Aorta (tissue), 5 donors: ENCODE data around the gene RBM38. TPM values are rescaled to one million over a fixed set of nuclear protein-coding genes. Genes with fewer than 3 reads are reported as not detected.
A peak's percentile ranks its signal among the peaks of the same experiment; 100 is the strongest.

ENCODE experiments used
- ATAC-seq: fragments of 200-7000 bp; cut with Tn5 transposase; one replicate; pipeline ENCODE4 v1.9.1; 2022; ENCODE audit warnings: moderate library complexity; ENCODE audit not compliant: low FRiP score
- DNase-seq, 2 donors: peaks; one replicate each; pipeline ENCODE4 v3.0.0-alpha.2; 2020
- H3K27ac ChIP-seq, 2 donors: one replicate each; pipeline ENCODE4 v1.5.1; 2013; ENCODE audit warnings: low read length in 2 of 2, mild to moderate bottlenecking in 2 of 2, moderate library complexity in 2 of 2, control low read depth in 1 of 2, inconsistent platforms in 1 of 2, low read depth in 1 of 2
- H3K27me3 ChIP-seq, 2 donors: one replicate each; pipeline ENCODE4 v1.6.1; 2013; ENCODE audit warnings: control low read depth in 1 of 2, low read length in 1 of 2, mild to moderate bottlenecking in 1 of 2, moderate library complexity in 1 of 2; ENCODE audit not compliant: insufficient read depth in 2 of 2, control insufficient read depth in 1 of 2
- H3K36me3 ChIP-seq, 2 donors: one replicate each; pipeline ENCODE4 v1.6.1; 2013; ENCODE audit warnings: control low read depth in 1 of 2, low read length in 1 of 2, mild to moderate bottlenecking in 1 of 2; ENCODE audit not compliant: insufficient read depth in 2 of 2, control insufficient read depth in 1 of 2
- H3K4me1 ChIP-seq, 2 donors: one replicate each; pipeline ENCODE4 v1.6.1; 2013; ENCODE audit warnings: low read length in 2 of 2, control low read depth in 1 of 2, mild to moderate bottlenecking in 1 of 2, moderate library complexity in 1 of 2; ENCODE audit not compliant: insufficient read depth in 2 of 2, control insufficient read depth in 1 of 2
- H3K4me3 ChIP-seq, 2 donors: one replicate each; pipeline ENCODE4 v1.5.1; 2013; ENCODE audit warnings: low read length in 2 of 2, control low read depth in 1 of 2, mild to moderate bottlenecking in 1 of 2
- H3K9me3 ChIP-seq: one replicate; pipeline ENCODE4 v1.6.1; 2013; ENCODE audit warnings: mild to moderate bottlenecking, low read length; ENCODE audit not compliant: control insufficient read depth
- WGBS, 2 donors: extraction: QIAGEN DNeasy Blood & Tissue Kit; methylation state at CpG; one replicate each; pipeline ENCODE4 v1.1.7; 2013; 5-methylcytosine and 5-hydroxymethylcytosine counted together
- intact Hi-C, 2 donors: fragments of 100-400 bp; cut with DNase I; formaldehyde crosslinking; loops; one replicate each; pipeline versions ENCODE4 v1.14.2 to v1.15.0; 2022
- polyA plus RNA-seq, 2 donors: library from polyadenylated mRNA; stranded (reverse); fragments of 200-250 nt; gene quantifications; one replicate each; pipeline ENCODE4 v1.2.3, GENCODE V29; 2013
- total RNA-seq, 2 donors: library from RNA; stranded (reverse); fragmentation: NEBNext Ultra II Directional; extraction: Animal tissue kit (Norgen Biotek cat#: 25700); gene quantifications; one replicate each; pipeline ENCODE4 v1.2.1, GENCODE V29; 2021
- donor health status: healthy with polysubstance abuse.
- donor health status: Bipolar disorder and iron deficiency.
- donor health status: DM: no; HTN: no; CAD: no.
- donor health status: DM: no; HTN: no; CAD: no.
- donor health status: DM: yes; HTN: yes; CAD: no.

RBM38 gene
- total and polyA plus RNA-seq, 4 donors: 7.3 to 20.7 (median 17.0) TPM

DNA sequence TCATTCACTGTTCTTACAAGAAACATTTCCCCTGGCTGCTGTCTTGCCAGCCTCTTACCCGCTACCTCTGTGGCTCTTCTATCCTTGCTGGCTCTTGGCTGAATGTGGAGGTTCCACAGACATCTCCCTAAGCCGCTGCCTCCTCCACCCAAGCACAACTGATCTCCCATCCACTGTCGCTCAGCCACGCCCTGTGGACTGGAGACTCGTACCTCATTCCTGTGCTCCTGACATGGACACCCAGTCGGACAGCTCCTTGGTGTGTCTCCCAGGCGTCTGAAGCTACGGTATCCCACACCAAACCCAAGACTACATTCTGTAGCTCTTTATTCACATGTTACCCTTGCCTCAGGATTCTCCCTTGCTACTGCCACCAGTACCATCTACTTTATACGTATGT is 20.9 kb upstream of the RBM38 start:
- no peaks in the 10 kb centered on the region for H3K27me3 ChIP-seq
- H3K4me1 ChIP-seq: no peaks in the 10 kb centered on the region
- H3K27ac ChIP-seq: no peak overlapping the region
- intact Hi-C loops: no loop called here
- H3K36me3 ChIP-seq: peaks cover 12 to 16% of the 10 kb centered on the region in 2 donors
- no peak for DNase-seq
- WGBS, 2 donors: 90 to 92% methylated on average over 9 of the region's 9 CpGs
- H3K4me3 ChIP-seq: no peak overlapping the region
- H3K9me3 ChIP-seq: no peaks in the 10 kb centered on the region
- no peak for ATAC-seq

DNA sequence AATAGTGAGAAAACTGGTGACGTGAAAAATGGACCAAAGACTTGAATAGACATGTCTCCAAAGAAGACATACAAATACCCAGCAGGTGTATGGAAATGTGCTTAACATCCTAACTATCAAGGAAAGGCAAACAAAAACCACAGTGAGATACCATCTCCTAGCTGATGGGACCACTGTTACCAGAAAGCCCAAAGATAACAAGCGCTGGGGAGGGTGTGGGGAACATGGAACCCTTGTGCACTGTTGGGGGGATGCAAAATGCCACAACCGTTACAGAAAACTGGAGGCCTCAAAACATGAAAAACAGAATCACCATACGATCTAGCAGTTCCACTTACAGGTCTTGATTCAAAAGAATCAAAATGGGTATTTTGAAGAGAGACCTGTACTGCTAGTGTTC is 19.8 kb upstream of the RBM38 start:
- Histone ChIP-seq H3K36me3 (peaks cover 11 to 16% of the 10 kb centered on the region in 2 donors), H3K27ac (no peak overlapping the region), H3K4me3 (no peak overlapping the region), H3K27me3 (no peaks in the 10 kb centered on the region), H3K4me1 (no peaks in the 10 kb centered on the region), H3K9me3 (no peaks in the 10 kb centered on the region)
- ATAC-seq (no peak), DNase-seq (no peak)
- intact Hi-C loops: no loop called here
- 84 to 85% methylated on average over 4 of the region's 4 CpGs for WGBS, 2 donors

DNA sequence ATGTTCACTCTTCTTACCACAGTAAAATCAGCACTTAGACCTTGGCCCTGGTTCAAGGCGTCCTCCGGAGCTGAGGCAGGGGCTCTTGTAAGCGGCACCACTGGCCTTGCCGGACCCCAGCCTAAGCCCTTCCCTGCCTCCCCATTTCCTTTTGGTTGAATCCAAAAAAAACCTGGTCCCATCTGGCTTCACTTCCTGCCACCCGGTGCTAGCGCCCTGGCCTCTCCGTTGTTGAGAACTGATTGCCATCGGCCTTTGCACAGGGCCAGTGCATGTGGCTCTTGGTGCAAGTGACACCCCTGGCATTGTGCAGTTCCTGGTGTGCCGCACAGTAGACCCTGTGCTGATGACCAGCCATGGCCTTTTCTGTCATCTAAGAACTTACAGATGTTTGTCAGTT is 19.0 kb upstream of the RBM38 start:
- Histone ChIP-seq H3K27ac (no peak overlapping the region), H3K4me3 (no peak overlapping the region), H3K9me3 (no peaks in the 10 kb centered on the region), H3K27me3 (no peaks in the 10 kb centered on the region), H3K4me1 (no peaks in the 10 kb centered on the region), H3K36me3 (peaks cover 11 to 16% of the 10 kb centered on the region in 2 donors)
- ATAC-seq: no peak
- intact Hi-C loops: no loop called here
- no peak for DNase-seq
- 79 to 83% methylated on average over 9 of the region's 9 CpGs for WGBS, 2 donors

DNA sequence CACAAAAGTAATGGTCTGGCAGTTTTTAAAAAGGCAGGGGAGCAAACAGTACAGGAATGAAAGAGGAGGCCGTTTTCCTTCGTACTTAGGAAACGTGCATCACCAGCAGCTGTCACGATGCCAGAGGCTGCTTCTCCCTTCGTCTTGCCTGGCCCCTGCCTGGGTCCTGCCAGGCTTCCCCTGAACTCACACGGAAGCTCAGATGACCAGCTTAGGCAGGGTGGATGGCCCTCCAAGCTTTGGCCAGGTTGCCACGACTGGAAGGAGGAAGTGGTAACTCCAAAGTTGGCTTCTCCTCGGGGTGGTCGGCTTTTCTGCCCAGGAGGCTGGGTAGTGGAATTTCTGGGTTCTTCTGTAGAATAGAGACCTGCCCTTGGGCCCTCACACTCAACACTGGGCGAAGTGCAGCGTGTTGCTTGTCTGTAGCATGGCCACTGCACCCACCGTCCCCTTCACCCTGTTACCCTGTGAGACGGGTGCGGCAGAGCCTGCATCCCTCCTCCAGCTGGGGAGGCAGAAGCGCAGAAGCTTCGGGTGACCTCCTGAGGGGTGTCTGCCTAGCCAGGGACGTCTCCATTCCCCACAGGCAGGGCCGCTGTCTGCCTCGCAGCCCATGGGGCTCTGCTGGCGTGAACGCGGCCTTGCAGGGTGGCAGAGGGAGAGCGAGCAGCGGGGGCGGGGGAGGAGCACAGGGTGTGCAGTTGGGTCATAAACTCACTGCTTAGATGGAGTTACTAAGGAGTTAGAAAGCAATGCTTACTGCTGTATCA is 18.4 kb upstream of the RBM38 start:
- no peak overlapping the region for H3K4me3 ChIP-seq
- no peak overlapping the region for H3K27ac ChIP-seq
- no peaks in the 10 kb centered on the region for H3K27me3 ChIP-seq
- H3K4me1 ChIP-seq: no peaks in the 10 kb centered on the region
- 81 to 86% methylated on average over 25 of the region's 25 CpGs for WGBS, 2 donors
- DNase-seq (no peak), ATAC-seq (no peak)
- intact Hi-C loops: no loop called here
- H3K9me3 ChIP-seq: no peaks in the 10 kb centered on the region
- peaks cover 11 to 21% of the 10 kb centered on the region in 2 donors for H3K36me3 ChIP-seq

DNA sequence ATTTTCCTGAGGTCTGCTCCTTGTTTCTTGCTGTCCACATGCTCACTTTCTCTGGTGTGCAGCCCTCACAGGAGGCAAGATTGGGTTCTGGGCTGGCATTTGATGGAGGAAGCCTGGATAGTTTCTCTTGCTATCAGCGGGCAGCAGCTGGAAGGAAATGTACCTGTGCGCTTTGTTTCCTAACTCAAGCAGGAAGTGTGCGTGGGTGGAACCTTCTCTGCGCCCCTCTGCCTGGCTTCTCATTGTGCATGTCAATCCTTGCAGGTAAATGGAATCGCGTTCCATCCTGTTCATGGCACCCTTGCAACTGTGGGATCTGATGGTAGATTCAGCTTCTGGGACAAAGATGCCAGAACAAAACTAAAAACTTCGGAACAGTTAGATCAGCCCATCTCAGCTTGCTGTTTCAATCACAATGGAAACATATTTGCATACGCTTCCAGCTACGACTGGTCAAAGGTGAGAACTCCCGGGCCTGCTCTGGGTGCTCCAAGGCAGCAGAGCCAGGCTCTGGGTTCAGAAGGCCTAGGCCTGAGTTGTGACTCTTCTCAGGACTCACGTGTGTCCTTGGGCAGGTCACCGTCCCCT is 16.8 kb upstream of the RBM38 start:
- ATAC-seq: peak; percentile 52
- Histone ChIP-seq H3K9me3 (no peaks in the 10 kb centered on the region), H3K36me3 (peaks cover 8 to 17% of the 10 kb centered on the region in 2 donors), H3K4me3 (no peak overlapping the region), H3K27me3 (no peaks in the 10 kb centered on the region), H3K4me1 (no peaks in the 10 kb centered on the region), H3K27ac (no peak overlapping the region)
- WGBS, 2 donors: 87% methylated on average over 12 of the region's 12 CpGs
- intact Hi-C loops: no loop called here
- no peak for DNase-seq

DNA sequence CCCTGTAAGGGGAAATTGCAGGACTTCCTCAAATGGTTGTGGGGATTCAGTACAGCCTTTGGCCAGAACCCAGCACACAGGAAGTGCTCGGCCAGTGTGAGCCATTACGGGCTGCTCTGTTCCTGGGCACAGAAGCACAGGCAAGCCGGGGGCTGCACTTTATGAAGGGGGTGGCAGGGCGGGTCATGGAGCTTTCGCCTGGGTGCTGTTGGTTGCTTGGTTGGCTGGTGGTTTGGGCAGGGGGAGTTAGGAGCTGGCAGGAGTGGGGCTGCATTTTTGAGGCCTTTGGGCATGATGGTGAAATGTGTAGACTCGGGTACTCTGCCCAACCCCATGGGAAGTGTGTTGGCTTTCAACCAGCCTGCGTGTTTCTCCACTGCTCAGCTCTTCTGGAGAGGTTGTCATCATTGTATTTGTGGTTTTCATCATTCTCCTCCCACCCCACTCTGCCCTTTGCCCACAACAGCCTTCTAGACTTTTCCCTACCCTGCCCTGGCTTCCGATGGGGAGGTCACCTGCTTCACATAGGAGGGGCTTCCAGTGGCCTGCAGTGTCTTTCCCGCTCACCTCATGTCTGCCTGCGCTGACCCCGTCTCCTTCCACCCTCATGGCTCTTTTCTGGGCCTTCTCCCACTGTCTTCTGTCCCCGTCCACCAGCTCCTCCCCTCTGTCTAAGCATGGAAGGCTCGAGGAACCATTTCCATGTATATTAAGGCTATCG is 16.1 kb upstream of the RBM38 start:
- ATAC-seq (no peak), DNase-seq (peak; percentile 75 to 79)
- Histone ChIP-seq H3K4me3 (no peak overlapping the region), H3K27ac (no peak overlapping the region), H3K4me1 (no peaks in the 10 kb centered on the region), H3K36me3 (peaks cover 8 to 15% of the 10 kb centered on the region in 2 donors), H3K9me3 (no peaks in the 10 kb centered on the region), H3K27me3 (no peaks in the 10 kb centered on the region)
- intact Hi-C loops: no loop called here
- 77 to 82% methylated on average over 14 of the region's 14 CpGs for WGBS, 2 donors

DNA sequence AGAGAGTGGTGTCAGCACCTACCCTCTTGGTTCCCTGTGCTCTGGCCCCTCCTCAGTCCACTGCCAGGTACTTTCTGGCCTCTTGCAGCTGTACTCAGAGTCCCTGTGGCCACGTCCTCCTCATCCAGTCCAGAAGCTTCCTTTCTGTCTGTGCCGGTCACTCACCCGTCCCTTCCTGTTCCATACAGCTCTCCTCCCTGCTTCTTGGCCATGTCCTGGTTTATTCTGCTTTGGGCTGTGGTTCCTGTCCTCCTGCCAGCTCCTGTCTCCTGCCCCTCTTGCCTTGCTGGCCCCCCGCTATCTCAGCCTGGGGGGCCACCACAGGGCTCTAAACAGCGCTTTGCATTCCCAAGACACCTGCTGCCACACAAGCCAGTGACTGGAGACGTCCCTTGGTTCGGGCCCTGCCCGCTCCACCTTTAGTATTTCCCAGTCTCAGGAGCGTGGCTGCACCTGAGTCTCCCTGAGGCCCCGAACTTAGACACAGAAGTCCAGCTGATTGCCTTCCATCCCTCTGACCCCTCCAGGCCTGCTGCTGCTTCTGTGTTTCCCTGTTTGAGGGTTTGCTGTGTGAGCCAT is 15.5 kb upstream of the RBM38 start:
- no peak for ATAC-seq
- H3K27ac ChIP-seq: no peak overlapping the region
- H3K27me3 ChIP-seq: no peaks in the 10 kb centered on the region
- no peaks in the 10 kb centered on the region for H3K9me3 ChIP-seq
- intact Hi-C loops: no loop called here
- no peak for DNase-seq
- no peaks in the 10 kb centered on the region for H3K4me1 ChIP-seq
- H3K4me3 ChIP-seq: no peak overlapping the region
- peaks cover 8 to 12% of the 10 kb centered on the region in 2 donors for H3K36me3 ChIP-seq
- 90 to 93% methylated on average over 10 of the region's 10 CpGs for WGBS, 2 donors

DNA sequence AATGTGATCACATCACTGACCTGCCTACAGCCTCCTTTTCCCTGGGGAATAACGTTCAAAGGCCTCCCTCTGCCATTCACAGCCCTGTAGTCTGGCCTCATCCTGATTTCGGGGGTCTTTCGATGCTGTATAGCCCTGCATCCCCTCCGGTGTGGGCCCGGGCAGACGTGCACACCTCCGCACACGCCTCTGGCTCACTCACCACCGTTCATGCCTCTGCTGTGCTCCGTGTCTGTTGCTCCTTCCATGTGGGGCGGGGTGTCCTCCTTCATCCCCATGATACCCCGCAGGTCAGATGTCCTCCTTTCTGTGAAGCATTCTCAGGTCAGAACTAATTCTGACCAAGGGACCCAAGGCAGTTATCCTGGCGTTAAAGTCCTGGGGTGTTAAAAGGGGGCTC is 13.8 kb upstream of the RBM38 start:
- H3K27ac ChIP-seq: no peak overlapping the region
- H3K4me3 ChIP-seq: no peak overlapping the region
- H3K4me1 ChIP-seq: no peaks in the 10 kb centered on the region
- WGBS, 2 donors: 82 to 83% methylated on average over 13 of the region's 13 CpGs
- peaks cover 4 to 8% of the 10 kb centered on the region in 2 donors for H3K36me3 ChIP-seq
- no peaks in the 10 kb centered on the region for H3K27me3 ChIP-seq
- H3K9me3 ChIP-seq: no peaks in the 10 kb centered on the region
- intact Hi-C loops: no loop called here
- DNase-seq (no peak), ATAC-seq (no peak)
